ENCODE results near the gene DCXR.

DCXR gene

GRCh38 chr17:82021107-82021899 is 16.2 kb downstream of the DCXR start:
- peak; percentile 70 for DNase-seq

- no peak for DNase-seq
Observed at GRCh38 chr17:82020572-82021106, 16.9 kb downstream of the DCXR start.

DNA sequence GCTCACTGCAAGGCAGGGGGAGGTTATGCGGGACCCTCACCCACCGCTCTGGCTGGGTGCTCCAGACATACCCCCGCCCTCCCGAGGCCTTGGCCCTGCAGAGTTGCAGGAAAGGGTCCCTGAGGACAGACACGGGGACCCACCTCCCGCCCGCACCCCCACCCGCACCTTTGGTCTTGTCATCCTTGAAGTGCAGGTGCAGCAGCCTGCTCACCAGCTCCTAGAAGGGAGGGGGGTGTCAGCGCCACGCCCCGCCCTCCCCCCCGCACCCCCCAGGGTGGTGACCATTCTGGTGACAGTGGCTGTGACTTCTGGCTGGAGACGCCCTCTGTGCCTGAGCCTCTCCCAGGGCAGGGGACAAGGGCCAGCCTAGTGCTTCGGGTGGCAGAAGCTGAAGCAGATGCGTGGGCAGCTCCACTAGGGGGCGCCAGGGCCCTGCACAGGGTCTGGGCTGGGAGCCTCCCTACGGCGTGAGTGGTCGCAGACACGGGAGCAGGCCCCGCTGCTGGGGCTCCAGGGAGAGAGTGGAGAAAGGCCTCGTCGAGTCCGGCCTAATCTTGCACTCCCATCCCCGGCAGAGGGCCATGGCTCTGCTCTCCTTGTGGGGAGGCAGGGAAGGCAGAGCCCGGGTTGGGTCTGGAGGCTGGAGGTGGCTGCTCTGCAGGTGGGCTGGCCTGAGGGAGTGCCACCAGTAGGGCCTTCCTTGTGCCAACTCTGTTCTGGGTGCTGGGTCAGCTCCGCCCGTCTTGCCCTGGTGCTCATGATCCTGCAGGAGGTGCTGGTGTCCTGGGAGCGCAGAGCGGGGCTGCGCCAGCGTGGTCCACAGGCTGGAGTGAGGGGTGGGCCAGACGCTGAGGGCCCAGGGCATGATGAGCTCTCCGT is 17.6 kb downstream of the DCXR start:
- DNase-seq: peak; percentile 81

DNA sequence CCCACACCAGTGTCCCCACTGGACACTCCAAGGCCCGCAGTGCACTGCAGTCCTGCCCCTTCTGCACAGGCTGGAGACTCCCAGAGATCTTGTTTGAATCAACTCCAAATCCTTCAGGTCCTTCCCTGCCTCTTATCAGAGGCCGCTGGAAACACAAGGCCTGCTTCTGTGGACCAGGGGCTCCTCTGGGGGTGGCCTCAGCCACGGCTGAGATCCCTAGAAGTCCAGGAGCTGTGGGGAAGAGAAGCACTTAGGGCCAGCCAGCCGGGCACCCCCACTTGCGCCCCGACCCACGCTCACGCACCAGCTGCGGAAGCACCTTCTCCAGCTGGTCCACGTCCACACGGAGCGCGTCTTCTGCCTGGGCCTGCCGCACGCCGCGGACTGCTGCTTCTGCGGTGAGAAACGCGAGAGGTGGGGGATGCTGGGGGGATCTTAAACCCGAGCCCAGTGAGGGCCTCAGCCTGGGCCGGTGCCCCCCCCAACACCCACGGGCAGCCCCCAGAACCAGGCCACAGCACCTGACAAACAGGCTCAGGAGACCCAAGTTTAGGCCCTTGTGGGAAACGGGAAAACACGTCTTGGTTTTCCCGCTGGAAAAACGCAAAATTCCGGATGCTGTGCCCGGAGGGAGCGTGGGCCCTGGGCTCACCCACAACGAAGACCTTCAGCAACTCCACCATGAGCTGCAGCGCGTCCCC is 18.4 kb downstream of the DCXR start:
- DNase-seq: no peak

GRCh38 chr17:82018152-82018988 is 19.1 kb downstream of the DCXR start:
- no peak for DNase-seq

- DNase-seq: no peak
Observed at GRCh38 chr17:82017612-82018151, 19.8 kb downstream of the DCXR start.

- no peak for DNase-seq
Observed at GRCh38 chr17:82016875-82017459, 20.5 kb downstream of the DCXR start.

GRCh38 chr17:82016061-82016874 is 21.2 kb downstream of the DCXR start:
- no peak for DNase-seq

- no peak for DNase-seq
Observed at GRCh38 chr17:82015311-82015971, 22.1 kb downstream of the DCXR start.

DNA sequence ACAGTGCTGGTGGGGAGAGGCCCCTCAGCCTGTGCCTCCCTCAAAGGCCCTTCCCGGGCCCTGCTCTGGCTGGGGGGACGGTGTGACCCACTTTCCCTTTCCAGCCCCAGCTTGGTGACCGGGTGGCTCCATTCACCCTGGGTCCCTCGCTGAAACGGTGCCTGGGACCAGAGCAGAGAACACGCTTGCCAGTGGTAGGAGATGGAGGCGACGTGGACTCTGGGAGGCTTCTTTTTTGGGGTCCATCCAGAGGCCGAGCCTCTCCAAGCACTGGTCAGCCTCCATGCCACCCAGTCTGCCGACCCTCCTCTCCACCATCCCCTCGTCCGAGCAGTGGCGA is 22.6 kb downstream of the DCXR start:
- no peak for DNase-seq

DNA sequence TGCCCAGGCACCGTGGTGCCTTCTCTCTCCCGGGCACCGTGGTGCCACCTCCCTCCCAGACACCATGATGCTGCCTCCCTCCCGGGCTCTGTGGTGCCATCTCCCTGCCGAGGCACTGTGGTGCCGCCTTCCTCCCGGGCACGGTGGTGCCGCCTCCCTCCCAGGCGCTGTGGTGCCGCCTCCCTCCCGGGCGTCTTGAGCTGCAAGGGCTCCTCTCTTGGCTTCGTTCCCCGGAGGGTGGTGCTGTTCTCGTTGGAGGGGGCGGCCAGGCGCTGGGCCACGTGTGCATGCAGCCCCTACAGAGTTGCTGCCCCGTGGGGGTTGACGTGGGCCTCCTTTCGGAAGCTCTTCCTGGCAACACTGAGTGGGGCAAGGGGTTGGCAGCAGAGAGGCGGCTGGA is 23.1 kb downstream of the DCXR start:
- no peak for DNase-seq

- DNase-seq: no peak
Observed at GRCh38 chr17:82013772-82014321, 23.6 kb downstream of the DCXR start.

DNA sequence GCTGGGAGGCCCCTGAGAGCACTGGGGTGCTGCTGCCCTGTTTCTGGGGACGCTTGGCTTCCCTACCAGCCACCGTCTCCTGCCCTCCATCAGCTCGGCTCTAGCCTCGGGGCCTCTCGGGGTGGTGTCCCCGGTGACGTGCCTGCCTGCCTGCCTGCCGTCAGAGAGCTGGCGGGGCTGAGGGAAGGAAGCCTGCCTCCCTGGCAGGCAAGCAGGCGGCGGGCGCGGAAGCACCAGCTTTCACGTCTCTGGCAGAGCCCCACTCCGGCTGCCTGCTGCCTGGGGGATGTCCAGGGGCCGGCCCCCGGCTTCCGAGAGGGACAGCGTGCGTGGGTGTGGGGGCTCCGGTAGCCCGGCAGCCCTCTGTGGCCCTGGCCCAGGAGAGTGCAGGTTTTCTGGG is 24.2 kb downstream of the DCXR start:
- DNase-seq: no peak

- DNase-seq: no peak
Observed at GRCh38 chr17:82012640-82013295, 24.7 kb downstream of the DCXR start.

DNA sequence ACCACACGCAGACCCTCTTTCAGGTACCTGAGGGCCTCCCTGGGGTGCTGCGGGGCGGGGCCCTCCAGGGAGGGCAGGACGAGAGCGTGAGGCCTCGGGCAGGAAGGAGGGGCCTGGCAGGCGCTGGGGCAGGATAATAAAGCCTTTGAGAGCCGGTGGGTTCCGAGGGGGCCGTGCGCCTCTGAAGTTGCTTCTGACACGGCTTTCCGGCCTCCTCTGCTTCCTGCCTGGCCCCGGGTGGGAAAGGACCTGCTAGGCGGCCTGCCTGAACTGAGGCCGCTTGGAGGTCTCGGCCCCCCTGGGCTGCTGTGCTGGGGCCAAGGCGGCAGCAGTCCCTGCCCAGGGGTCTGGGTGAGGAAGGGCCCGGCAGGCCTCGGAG is 25.2 kb downstream of the DCXR start:
- no peak for DNase-seq

- DNase-seq: no peak
Observed at GRCh38 chr17:82011617-82012187, 25.8 kb downstream of the DCXR start.

DNA sequence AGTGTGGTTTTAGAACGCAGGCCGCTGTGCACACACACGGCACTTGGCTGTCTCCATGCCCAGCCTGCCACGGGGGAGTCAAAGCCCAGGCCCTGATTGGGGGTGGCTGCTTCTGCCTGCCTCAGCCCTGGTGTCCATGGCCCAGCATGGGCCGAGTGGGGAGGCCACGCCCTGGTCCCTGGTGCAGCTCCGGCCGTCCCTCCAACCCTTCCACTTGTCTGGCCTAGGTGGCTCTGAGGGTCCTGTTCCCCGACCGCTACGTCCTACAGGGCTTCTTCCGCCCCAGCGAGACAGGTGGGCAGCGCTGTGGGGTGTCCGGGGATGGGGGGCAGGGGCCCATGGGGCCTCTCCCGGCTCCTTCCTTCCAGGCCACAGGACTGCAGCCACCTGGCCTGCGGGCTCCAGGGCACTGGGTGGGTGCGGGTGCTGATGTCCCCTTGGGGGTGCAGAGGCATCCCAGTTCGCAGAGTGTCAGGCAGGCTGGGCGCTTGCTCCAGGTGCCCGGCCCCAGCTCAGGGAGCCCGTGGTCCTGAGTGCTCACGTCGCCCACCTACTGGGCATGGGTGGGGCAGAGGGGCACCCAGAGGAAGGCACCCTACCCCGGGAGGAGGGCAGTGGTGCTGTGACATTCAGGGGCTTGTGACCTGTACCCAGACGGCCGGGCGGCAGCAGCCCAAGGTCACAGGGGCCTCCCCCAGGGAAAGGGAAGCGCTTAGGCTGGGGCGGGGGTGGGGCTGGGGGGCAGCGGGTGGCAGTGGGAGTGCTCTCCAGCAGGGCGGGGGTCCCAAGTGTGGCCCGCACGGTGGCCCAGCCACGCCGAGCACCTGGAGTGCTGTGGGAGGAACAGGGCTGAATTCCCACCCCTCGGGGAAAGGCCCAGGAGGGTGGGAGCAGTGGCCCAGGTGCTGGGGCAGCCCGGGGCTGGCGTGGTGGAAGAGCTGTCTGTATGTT is 26.6 kb downstream of the DCXR start:
- no peak for DNase-seq

GRCh38 chr17:82009413-82009812 is 28.1 kb downstream of the DCXR start:
- DNase-seq: no peak

Measured in 8988T (cell line).